Suppressor macrophage treated with lipopolysaccharide for 1 hour (primary cell): ENCODE results near the gene PLEKHA7.

ENCODE experiments used
- DNase-seq, 3 donors: peaks; one replicate each; pipeline ENCODE4 v3.0.0-alpha.2; 2020 to 2022

PLEKHA7 gene

GRCh38 chr11:16876053-16876752, 138.0 kb downstream of the PLEKHA7 start:
- no peak for DNase-seq

GRCh38 chr11:16874275-16874975, 139.8 kb downstream of the PLEKHA7 start:
- no peak for DNase-seq

DNA sequence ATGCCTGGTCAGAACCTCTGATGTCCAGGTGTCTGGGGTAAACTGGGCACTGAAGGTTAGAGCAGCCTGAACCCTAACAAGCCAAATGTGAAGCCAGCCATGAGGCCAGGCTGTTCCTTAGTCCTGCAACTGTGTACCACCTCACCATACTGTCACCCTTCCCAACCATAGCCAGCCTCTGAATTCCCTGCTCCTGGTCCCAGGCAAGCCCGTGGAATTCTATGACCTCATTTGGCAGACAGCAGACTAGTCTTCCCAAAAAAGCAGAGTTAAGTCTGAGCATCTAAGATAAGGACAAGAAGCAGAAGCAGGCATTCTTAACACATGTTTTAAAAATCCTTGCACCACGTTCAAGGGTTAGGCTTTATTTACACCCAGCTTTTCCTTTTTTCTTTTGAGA, 140.9 kb downstream of the PLEKHA7 start:
- DNase-seq = no peak

GRCh38 chr11:16871368-16871767, 142.8 kb downstream of the PLEKHA7 start:
- no peak for DNase-seq

- DNase-seq = no peak
Observed at GRCh38 chr11:16867097-16867496, 147.1 kb downstream of the PLEKHA7 start.

- peak; percentile 68 to 85 (median 74) for DNase-seq
Observed at GRCh38 chr11:16864428-16864827, 149.8 kb downstream of the PLEKHA7 start.

DNA sequence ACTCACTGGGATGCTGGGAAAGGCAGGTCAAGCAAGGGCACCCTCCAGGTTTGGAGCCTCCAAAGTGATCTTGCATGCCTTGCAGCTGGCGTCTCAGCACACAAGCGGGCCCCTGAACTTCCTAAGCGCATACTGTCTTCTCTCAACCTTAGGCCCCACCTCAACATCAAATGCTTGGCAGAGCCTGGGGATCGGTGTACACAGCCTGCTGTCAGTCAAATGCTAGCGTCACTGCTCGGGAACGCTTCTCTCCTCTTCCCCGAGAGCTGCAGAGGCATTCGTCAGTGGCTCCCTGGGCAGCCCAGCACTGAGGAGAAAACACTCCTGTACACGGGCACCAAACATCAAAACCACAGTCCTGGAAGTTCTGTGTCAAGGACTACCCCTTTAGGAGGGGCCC, 150.8 kb downstream of the PLEKHA7 start:
- DNase-seq = no peak

DNA sequence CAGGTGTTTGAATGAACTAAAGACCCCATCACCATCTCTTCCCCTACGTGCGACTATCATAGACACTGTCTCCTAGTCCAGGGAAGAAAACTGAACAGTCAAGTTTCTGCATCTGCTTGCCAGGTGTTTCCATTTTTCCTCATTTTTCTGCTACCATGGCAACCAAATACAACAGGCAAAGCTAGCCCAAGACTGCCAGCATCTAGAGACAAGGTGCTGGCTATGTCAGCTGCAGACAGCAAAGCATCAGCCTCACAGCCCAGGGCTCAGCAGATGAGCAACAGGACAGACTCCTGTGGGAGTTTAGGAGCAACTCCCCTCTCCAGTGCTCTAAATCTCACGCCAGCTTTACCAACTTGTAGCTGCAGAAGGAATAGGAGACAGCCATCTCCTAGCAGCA, 151.5 kb downstream of the PLEKHA7 start:
- DNase-seq = no peak

DNA sequence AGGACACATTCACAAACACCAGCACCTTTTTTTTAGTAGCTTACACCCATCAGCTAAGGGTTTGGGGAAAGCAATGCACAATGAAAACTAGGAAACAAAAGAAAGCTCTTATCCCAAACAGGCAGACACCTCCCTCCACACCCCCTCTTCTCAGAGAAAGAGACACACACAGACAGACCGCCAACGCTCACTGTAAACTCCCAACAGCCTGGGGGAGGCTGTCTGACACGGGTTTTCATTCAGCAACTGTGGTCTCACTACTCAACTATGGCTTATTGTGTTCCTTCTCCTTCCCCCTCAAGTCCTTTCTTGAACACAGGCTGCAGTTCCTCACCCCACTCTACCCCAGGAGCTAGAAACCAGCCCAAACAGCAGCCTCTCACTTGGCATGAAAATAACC, 152.4 kb downstream of the PLEKHA7 start:
- DNase-seq = peak in 1 of 3 donors; percentile 15

DNA sequence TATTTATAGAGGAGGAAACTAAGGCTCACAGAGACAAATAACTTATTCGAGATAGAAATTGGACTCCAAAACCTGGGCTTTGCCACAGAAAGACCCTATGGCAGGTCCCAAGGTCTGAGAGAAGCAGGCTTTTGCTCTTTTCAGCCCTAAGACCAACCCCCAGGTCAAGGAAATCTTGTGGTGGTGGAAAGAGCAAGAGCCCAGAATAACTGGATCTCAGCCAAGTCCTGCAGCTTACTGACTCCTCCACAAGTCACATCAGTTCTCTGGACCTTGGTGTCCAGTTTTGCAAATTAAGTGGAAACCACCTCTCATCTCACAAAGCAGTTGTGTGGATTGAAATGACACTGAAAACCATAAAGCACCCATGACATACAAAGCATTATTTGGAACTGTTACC, 153.6 kb downstream of the PLEKHA7 start:
- peak in 1 of 3 donors; percentile 30 for DNase-seq

DNA sequence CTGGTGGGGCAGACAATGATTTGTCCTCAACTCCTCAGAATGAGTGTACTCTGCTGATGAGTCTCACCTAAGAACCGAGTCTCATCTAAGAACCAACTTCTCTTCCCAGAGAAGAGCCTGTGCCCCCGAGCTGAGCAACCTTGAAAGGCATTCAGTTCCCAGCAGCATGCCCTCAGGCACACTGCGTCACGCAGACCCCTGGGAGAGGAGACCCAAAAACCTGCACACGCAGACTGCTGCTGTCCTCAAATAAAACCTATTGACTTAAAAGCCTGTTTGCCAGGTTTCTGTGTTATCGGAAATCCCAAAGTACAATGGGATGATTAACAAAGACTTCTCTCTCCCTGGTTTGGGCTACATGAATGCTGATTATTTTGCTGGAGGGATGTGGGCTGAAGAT, 154.6 kb downstream of the PLEKHA7 start:
- DNase-seq = no peak

DNA sequence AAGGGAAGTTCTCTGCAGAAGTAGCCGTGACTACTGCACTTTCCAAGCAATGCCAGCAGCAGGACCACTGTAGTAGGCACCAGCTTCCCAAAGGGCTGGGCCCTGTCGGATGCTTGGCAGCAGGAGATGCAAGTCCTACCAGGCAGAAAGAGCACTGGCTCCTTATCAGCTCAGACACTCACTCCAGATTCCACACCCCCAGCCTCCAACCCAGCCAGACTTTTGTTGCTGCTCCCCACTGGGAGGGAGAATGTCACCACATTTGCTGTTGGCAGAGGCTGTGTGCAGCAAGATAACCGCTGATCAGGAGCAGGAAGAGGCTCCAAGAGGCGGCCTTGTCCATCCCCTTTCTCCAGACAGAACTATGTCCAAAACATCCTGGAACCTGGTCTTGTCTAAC, 157.0 kb downstream of the PLEKHA7 start:
- no peak for DNase-seq

DNA sequence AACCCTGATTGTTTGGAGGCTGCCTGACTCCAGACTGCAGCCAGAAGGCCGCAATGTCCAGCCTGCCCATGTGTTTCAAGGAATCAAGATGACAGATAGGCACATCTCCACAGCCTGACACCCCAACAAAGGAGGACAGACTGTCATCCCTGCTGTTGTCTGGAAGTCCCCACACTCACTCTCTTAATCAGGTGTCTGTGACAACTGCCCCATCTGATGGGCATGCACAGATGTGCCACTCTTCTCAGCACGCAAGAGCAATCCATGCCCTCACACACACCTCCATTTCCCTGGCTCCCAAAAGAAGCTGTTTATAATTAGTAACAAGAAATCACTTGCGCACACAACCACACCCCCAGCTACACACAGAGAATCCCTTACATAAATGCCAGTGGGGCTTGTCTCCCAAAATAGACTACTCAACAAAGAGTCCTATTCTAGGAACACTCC, 158.2 kb downstream of the PLEKHA7 start:
- no peak for DNase-seq

DNA sequence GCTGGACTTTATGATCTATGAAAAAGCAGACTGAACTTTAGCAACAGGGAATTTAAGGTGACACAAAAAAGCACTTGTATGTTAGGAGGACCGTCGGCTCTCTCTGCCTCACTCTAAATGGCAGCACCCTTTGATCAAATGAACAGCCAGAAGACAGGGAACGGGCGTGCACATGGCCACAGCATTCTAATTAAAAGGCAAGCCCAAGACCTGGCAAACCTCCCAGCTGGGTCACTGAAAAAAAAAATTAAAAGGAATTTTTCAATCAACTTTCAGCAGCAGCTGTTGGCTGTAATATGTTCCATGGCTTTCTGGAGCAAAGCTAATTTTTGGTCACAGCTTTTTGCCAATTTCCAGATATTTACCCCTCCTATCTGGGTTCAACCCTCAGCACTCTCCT, 159.2 kb downstream of the PLEKHA7 start:
- DNase-seq = no peak

GRCh38 chr11:16853859-16854258, 160.4 kb downstream of the PLEKHA7 start:
- DNase-seq = no peak

- no peak for DNase-seq
Observed at GRCh38 chr11:16853266-16853665, 160.9 kb downstream of the PLEKHA7 start.

DNA sequence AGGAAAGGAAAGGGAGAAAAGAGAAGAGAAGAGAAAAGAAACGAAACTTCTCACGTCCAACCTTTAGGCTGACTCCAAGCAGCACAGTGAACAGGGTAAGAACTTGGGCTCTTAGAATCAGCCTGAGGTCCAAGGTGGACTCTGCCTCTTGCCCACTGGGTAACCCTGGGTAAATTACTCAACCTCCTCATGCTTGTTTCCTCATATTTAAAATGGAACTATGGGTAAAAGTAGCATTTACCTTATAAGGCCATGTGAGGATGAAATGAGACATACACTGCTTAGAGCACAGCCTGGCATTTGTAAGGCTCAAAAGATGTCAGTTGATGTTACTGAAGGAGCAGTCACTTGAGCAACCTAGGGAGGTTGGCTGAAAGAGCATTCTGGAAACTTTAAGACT, 167.9 kb downstream of the PLEKHA7 start:
- DNase-seq = peak in 2 of 3 donors; percentile 12 to 16

- DNase-seq = no peak
Observed at GRCh38 chr11:16844268-16844771, 169.9 kb downstream of the PLEKHA7 start.

- no peak for DNase-seq
Observed at GRCh38 chr11:16843294-16843693, 170.9 kb downstream of the PLEKHA7 start.

DNA sequence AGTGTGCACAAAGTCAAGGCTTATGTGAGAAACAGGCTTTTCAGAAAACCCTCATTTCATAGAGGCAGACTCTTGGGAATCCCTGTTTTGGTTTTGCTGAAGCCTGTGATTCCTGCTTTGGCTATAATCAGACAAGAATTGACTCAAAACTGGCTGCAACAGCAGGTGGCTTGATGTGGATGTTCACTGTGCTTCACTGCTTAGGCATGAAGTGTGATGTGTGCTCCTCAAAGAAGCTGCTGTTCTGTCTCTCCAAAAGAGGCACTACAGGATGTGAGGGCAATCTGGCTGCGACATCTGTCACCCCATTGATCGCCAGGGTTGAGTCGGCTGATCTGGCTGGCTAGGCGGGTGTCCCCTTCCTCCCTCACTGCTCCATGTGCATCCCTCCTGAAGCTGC, 172.2 kb downstream of the PLEKHA7 start:
- DNase-seq = no peak

- DNase-seq = no peak
Observed at GRCh38 chr11:16841481-16841880, 172.7 kb downstream of the PLEKHA7 start.

- no peak for DNase-seq
Observed at GRCh38 chr11:16840951-16841350, 173.3 kb downstream of the PLEKHA7 start.

DNA sequence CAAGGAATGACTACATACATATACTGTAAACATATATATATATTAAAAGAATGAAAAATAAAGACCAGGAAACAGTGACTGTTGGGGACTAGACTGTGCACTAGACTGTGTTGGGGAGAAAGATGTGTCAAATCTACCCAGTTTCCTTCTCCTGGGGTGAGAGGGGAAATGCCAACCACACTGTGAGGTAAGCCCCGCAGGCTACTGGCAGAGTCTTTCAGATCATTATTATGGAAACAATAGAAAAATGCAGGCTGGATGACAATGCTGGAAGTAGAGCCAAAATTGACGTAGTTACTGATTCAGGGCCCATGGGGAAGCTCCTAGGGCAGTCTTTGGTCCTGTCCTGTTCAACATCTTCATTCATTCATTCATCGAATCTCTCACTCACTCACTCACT, 174.4 kb downstream of the PLEKHA7 start:
- DNase-seq = peak in 1 of 3 donors; percentile 20

DNA sequence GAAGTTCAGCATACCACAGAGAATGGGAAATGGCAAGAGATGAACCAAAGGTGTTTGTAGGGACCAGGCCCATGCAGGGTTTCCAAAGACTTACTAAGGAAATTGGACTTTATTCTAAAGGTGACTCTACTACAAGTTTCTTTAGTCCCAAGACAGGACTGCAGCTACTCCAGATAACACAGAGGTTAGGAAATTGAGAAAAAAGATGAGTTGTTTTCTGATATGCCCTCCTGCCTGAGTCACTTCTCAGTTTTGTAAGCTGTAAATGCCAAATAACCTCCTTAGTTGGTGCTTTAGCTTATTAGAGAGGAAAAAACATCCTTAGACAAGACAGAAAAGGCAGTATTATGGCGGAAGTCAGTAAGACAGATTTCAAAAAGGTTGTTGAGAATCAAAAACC, 179.8 kb downstream of the PLEKHA7 start:
- DNase-seq = no peak
